ENCODE data around the gene OR11A1.

GRCh38 chr6:29501106-29501505 lies 44.2 kb upstream of the OR11A1 start:
- TF ChIP-seq, protein P1, sequence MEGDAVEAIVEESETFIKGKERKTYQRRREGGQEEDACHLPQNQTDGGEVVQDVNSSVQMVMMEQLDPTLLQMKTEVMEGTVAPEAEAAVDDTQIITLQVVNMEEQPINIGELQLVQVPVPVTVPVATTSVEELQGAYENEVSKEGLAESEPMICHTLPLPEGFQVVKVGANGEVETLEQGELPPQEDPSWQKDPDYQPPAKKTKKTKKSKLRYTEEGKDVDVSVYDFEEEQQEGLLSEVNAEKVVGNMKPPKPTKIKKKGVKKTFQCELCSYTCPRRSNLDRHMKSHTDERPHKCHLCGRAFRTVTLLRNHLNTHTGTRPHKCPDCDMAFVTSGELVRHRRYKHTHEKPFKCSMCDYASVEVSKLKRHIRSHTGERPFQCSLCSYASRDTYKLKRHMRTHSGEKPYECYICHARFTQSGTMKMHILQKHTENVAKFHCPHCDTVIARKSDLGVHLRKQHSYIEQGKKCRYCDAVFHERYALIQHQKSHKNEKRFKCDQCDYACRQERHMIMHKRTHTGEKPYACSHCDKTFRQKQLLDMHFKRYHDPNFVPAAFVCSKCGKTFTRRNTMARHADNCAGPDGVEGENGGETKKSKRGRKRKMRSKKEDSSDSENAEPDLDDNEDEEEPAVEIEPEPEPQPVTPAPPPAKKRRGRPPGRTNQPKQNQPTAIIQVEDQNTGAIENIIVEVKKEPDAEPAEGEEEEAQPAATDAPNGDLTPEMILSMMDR (IDR thresholded peaks at IDR 0.05) = no peak
- no peak for TF ChIP-seq POLR2A (IDR thresholded peaks at IDR 0.05)

Data from thyroid gland (tissue), 4 donors.